ENCODE results near the gene PDSS1. TPM values are rescaled to one million over a fixed set of nuclear protein-coding genes. Genes with fewer than 3 reads are reported as not detected.

PDSS1 gene
- polyA plus RNA-seq, 3 donors: 12.1 to 13.1 (median 12.6) TPM

GRCh38 chr10:26790221-26790995 is 92.9 kb downstream of the PDSS1 start:
- no peak for TF ChIP-seq CTCF (IDR thresholded peaks at IDR 0.05)
- Mint-ChIP-seq H3K4me1 (peaks cover 4% of the 10 kb centered on the region), H3K4me3 (no peak overlapping the region), H3K27me3 (ENCODE audit: low read depth in 3 of 3) (no peaks in the 10 kb centered on the region), H3K27ac (peak overlapping the region in 1 of 7 donors; percentile 46), H3K36me3 (peaks cover 20 to 36% of the 10 kb centered on the region in 2 donors), H3K9me3 (peaks cover 0 to 3% (median 2%) of the 10 kb centered on the region in 7 donors)
- H3K9ac ChIP-seq (ENCODE audit: insufficient read depth, low read length, poor library complexity, severe bottlenecking): no peak overlapping the region
- H3K79me2 ChIP-seq (ENCODE audit: insufficient read depth, low read length): peaks cover 100% of the 10 kb centered on the region
- no peak overlapping the region for H2AFZ ChIP-seq (ENCODE audit: insufficient read depth, low read depth, low read length, poor library complexity, severe bottlenecking)
- no peak overlapping the region for H3K4me3 ChIP-seq (replicated peaks in 1 of 3; ENCODE audit: low read depth in 2 of 3, low read length in 3 of 3)
- H3K4me1 ChIP-seq (ENCODE audit: control insufficient read depth in 1 of 2, insufficient read depth in 2 of 2, low read length in 2 of 2): no peaks in the 10 kb centered on the region
- no peak overlapping the region for H3K4me2 ChIP-seq (replicated peaks; ENCODE audit: extremely low read depth, low read length, poor library complexity, severe bottlenecking)
- H3K9me3 ChIP-seq (replicated peaks in 1 of 2; ENCODE audit: control insufficient read depth in 1 of 2, insufficient read depth in 1 of 2, low read length in 2 of 2): no peaks in the 10 kb centered on the region
- WGBS (ENCODE audit: insufficient coverage): 100% methylated on average over 1 of the region's 4 CpGs
- DNase-seq: no peak
- peaks cover 99% of the 10 kb centered on the region for H4K20me1 ChIP-seq (ENCODE audit: insufficient read depth, low read length)
- H3K36me3 ChIP-seq (replicated peaks in 1 of 2; ENCODE audit: control insufficient read depth in 1 of 2, insufficient read depth in 2 of 2, low read length in 2 of 2): peaks cover 0 to 24% of the 10 kb centered on the region in 2 donors
- intact Hi-C loops (cut with micrococcal nuclease): no loop called here
- no peak overlapping the region for H3K27ac ChIP-seq (ENCODE audit: low read depth in 1 of 2, low read length in 2 of 2)
- H3K27me3 ChIP-seq (ENCODE audit: control insufficient read depth in 2 of 2, insufficient read depth in 2 of 2, low read length in 2 of 2): no peaks in the 10 kb centered on the region

- no peaks in the 10 kb centered on the region for H3K27me3 ChIP-seq (ENCODE audit: control insufficient read depth in 2 of 2, insufficient read depth in 2 of 2, low read length in 2 of 2)
- peaks cover 16 to 29% of the 10 kb centered on the region in 2 donors for H3K36me3 Mint-ChIP-seq
- H3K4me1 ChIP-seq (ENCODE audit: control insufficient read depth in 1 of 2, insufficient read depth in 2 of 2, low read length in 2 of 2): no peaks in the 10 kb centered on the region
- H2AFZ ChIP-seq (ENCODE audit: insufficient read depth, low read depth, low read length, poor library complexity, severe bottlenecking): no peak overlapping the region
- no peak overlapping the region for H3K4me3 ChIP-seq (replicated peaks in 1 of 3; ENCODE audit: low read depth in 2 of 3, low read length in 3 of 3)
- WGBS (ENCODE audit: insufficient coverage): no CpG with 5 or more reads among the region's 2 CpGs
- peaks cover 0 to 4% of the 10 kb centered on the region in 2 donors for H3K9me3 ChIP-seq (replicated peaks in 1 of 2; ENCODE audit: control insufficient read depth in 1 of 2, insufficient read depth in 1 of 2, low read length in 2 of 2)
- no peak overlapping the region for H3K4me3 Mint-ChIP-seq
- intact Hi-C loops (cut with micrococcal nuclease): no loop called here
- H3K9me3 Mint-ChIP-seq: peaks cover 2 to 11% (median 6%) of the 10 kb centered on the region in 7 donors
- H3K79me2 ChIP-seq (ENCODE audit: insufficient read depth, low read length): peaks cover 100% of the 10 kb centered on the region
- H3K27me3 Mint-ChIP-seq (ENCODE audit: low read depth in 3 of 3): no peaks in the 10 kb centered on the region
- no peak for DNase-seq
- no peak for TF ChIP-seq CTCF (IDR thresholded peaks at IDR 0.05)
- peaks cover 4% of the 10 kb centered on the region for H3K4me1 Mint-ChIP-seq
- peak overlapping the region in 2 of 7 donors; percentile 3 to 30 for H3K27ac Mint-ChIP-seq
- H3K4me2 ChIP-seq (replicated peaks; ENCODE audit: extremely low read depth, low read length, poor library complexity, severe bottlenecking): no peak overlapping the region
- H3K36me3 ChIP-seq (replicated peaks in 1 of 2; ENCODE audit: control insufficient read depth in 1 of 2, insufficient read depth in 2 of 2, low read length in 2 of 2): peaks cover 0 to 16% of the 10 kb centered on the region in 2 donors
- peak overlapping the region in 1 of 2 donors; percentile 30 for H3K27ac ChIP-seq (ENCODE audit: low read depth in 1 of 2, low read length in 2 of 2)
- peaks cover 99% of the 10 kb centered on the region for H4K20me1 ChIP-seq (ENCODE audit: insufficient read depth, low read length)
- H3K9ac ChIP-seq (ENCODE audit: insufficient read depth, low read length, poor library complexity, severe bottlenecking): no peak overlapping the region
Measured at GRCh38 chr10:26792758-26793495, 95.4 kb downstream of the PDSS1 start.

Small RNAs within 50 kb of the gene (small RNA-seq; reads per million reads assigned to genes)
- not detected for gene RF00191 (ENCODE audit: insufficient read length, low read depth)
- gene RNU6-946P (ENCODE audit: insufficient read length, low read depth): not detected

Other genes with a start within 250 kb of the PDSS1 start
- 10 to 100 TPM; 39.8 to 77.2 (median 61.5) TPM for gene ABI1, start 163.3 kb downstream of the PDSS1 start, polyA plus RNA-seq

Data from CD14-positive monocyte (primary cell).